ENCODE data around the gene TAMALIN.

The TAMALIN gene

DNA sequence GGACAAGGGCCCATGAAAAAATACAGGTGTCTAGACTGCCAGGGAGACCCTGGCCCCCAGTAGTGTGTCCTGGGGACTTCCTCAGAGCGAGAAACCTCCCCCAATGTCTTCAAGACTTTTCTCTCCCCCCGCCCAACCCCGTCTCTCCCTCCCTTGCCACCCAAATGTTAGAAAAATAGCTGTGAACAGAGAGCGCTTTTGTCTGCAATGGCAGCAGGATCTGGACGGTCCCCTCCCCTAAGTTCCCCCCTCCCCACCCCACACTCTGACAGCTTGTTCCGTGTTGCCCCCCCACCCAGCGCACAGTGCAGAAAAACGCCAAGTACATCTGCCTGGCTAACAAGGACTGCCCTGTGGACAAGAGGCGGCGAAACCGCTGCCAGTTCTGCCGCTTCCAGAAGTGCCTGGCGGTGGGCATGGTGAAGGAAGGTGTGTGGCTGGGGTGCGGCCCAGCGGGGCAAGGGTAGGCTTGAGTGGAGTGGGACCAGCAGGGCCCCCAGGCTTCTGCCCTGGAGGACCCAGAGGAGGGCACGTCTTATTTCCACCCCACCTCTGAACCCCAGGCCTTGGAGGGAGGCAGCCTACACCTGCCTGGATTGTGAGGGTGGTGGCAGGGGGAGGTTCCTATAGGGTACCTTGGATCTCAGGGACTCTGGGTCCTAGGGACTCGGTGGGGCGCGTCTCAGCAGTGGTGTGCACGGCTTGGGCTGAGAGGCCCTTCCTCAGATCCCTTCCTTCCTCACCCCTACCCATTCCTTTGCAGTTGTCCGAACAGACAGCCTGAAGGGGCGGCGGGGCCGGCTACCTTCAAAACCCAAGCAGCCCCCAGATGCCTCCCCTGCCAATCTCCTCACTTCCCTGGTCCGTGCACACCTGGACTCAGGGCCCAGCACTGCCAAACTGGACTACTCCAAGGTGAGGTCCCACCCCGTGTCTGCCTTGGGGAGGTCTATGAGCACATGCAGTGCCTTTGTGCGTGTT lies 49.3 kb downstream of the TAMALIN start:
- DNase-seq: no peak

DNA sequence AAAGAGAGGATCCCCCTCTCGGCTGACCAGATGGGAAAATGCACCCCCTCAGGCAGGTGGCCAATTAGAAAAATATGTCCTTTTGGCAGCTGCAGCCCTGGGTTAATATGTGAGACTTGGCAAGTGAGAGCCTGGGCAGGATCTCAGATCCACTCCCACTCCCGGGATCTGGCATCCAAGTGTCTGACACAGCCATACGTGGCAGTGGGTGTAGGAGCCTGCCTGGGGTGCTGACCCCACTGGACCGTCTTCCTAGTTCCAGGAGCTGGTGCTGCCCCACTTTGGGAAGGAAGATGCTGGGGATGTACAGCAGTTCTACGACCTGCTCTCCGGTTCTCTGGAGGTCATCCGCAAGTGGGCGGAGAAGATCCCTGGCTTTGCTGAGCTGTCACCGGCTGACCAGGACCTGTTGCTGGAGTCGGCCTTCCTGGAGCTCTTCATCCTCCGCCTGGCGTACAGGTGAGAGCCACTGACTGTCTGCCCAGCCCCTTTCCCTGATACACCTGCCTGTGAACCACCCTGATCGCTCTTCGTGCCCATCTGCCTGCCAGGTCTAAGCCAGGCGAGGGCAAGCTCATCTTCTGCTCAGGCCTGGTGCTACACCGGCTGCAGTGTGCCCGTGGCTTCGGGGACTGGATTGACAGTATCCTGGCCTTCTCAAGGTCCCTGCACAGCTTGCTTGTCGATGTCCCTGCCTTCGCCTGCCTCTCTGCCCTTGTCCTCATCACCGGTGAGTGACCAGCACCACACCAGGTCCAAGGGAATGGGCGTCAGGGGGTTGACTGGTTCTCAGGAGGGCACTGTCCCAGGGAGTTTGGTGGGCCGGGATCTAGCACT lies 50.3 kb downstream of the TAMALIN start:
- DNase-seq: no peak

DNA sequence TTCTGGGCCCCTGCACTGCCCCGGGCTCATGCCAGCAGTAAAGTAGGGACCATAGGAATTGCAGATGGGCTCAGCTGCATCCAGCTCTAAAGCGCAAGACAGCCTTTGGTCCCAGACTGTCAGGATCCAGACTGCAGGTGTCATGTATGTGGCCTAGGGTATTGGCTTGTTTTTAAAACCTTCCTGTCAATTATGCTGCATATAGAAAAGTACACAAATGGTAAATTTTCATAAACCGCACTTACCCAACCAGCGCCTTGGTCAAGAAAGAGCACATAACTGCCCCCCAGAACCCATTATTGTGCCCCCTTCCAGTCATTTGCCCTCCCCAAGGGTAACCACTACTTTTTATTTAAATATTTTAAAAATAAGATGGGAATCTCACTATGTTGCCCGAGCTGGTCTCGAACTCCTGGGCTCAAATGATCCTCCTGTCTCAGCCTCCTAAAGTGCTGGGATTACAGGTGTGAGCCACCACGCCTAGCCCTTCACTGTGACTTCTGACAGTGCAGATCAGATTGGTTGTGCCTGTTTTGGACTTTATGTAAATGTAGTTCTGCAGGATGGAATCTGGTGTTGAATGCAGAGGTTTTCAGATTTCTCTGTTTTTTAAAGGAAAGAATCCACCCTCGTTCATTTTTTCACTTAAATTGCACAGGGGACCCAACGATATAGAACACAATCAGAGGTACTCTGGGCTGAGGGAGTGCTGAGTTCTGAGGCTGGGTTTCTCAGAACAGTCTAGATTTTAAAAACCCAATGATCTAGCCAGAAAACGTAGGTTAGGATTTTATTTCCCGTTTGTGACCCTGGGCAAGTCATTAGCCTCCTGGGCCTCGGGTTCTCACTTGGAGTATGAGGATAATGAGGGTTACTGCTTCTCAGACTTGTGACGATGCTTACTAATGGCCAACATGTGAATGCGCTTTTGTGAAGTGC lies 51.2 kb downstream of the TAMALIN start:
- no peak for DNase-seq

DNA sequence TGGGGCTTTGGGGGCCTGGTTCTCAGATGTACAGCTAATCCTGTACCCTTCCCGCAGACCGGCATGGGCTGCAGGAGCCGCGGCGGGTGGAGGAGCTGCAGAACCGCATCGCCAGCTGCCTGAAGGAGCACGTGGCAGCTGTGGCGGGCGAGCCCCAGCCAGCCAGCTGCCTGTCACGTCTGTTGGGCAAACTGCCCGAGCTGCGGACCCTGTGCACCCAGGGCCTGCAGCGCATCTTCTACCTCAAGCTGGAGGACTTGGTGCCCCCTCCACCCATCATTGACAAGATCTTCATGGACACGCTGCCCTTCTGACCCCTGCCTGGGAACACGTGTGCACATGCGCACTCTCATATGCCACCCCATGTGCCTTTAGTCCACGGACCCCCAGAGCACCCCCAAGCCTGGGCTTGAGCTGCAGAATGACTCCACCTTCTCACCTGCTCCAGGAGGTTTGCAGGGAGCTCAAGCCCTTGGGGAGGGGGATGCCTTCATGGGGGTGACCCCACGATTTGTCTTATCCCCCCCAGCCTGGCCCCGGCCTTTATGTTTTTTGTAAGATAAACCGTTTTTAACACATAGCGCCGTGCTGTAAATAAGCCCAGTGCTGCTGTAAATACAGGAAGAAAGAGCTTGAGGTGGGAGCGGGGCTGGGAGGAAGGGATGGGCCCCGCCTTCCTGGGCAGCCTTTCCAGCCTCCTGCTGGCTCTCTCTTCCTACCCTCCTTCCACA lies 52.0 kb downstream of the TAMALIN start:
- DNase-seq: peak; percentile 84

DNA sequence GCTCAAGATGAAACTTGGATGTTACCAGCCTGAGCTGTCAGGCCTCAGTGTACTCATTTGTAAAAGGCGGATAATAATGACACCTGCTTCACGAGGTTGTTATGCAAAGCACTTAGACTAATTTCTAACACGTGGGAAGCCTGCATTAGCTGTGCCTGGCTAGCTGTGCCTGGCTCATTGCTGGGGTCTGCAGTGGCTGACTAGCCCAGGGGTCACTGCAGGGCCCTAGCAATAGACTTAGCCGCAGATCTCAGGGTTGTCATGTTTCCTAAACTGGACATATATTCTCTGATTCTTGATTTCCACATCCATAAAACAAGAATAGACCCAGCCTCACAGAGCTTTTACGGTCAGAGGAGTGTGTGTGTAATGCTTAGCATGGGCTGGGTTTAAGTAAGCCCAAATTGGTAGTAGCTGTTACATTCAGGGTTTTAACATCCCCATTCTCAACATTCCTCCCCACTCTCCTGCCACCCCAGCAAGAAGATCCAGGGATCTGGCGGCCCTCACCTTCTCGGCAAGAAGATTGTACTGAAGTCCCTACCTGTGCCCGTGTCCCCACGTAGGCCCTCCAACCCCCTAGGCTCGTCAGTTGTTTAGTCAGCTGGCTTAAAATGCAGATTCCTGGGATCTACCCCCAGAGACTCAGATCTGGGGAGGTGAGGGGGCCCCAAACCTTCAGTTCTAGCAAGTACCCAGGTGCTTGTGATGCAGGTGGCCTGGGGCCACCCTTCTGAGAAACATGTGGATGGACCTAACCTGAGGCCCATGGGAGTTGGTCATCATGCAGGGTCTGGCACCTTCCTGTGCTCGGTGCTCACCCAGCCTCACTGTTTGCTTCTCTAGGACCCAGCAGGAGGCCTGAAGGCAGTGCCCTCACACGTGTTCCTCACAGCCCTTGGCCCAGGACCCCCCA lies 53.1 kb downstream of the TAMALIN start:
- DNase-seq: no peak

DNA sequence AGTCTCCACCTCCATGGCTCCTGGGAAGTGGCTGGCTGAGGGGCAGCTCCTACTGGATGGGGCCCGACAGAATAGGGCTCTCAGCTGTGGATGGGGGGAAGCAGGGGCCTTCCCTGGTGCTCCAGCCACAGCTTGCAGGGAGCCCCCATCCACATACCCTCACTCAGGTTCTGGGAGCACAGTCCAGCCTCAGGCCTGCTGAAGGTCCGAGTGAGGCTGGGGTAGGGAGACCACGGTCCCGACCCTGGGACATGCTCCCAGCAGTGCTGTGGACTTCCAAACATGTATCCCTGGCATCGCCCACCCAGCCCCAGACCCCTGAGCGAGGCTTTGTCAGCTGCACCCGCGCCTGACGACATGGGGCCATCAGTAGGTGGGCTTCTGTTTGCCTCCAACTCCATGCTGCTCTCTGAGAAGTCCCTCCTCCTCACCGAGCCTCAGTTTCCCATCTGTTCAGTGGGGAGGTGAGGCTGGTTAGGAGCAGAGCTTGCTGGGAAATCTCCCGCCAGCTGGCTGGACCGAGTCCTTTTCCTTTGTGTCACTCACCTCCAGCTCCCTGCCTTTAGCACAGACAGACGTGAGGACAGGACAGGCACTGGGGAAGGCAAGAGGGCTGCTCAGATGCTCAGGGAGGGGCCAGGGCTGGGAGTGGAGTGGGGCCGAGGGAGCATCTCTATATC lies 53.9 kb downstream of the TAMALIN start:
- no peak for DNase-seq

DNA sequence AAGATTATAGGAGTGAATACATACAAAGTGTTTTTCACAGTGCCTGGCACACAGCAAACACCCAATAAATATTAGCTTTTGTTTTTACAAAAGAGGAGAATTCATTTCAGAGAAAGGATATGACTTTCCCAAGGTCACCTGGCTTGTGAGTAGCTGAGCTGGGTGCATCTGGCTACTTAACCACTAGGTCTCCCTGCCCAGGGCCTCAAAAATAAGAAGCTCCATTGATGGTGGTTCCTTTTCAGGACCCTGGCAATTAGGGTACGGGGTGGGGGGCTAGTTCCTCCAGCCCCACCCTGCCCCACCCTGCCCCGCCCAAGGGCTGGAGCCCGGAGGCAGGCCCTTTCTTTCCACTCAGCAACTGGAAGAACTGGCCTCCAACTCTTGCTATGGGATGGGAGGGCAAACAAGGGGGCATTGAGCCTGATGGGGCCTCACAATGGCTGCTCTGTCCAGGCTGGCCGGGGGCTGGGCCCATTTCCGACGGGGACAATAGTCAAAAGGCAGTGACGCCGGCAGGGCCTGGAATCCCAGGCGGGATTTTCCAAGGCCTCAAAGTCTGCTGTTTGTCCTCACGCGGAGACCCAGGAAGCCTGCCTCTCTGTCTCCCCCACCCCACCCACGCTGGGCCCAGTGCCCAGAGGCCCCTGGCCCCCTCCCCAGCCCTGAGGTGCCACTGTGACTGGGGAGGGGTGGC lies 54.9 kb downstream of the TAMALIN start:
- DNase-seq: no peak

DNA sequence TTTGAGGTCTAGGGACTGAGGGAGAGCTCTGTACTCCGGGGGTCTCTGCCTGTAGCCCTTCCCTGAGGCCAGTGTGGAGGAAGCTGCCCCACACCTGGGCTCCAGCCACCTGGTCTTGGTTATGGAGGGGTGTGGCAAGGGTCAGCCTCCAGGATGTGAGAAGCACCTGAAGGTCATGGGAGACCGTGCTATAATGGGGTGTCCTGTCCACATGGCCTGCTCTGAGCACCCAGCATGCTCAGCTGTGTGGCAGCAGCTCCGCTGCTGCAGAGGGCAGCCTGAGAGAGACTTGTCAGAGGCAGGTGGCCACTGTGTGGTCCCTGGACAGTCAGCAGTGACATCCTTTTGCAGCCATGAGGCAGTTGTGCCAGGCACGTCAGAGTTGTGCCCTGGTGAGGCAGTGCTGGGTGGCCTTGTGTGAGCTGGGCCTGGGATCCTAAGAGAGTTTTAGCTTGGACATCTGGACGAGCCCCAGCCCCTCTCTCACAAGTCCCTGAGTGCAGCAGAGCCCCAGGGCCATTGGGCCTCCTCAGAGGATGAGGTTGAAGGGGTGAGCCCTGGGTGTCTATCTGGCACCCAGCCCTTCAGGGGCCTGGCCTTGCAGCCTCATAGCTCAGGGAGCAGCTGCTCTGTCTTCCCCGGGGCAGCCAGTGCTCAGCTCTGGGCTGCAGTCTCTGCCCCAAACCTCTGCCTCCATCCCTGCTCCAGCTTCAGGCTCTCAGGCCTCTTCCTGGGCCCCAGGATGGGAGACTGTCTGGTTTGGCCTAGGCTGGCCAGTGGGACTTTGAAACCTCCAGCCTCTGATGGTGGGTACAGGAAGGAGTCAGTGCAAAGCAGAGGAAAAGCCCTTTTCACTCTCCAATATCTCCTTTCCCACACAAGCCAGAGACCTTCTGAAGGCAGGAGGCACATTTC lies 55.7 kb downstream of the TAMALIN start:
- no peak for DNase-seq

DNA sequence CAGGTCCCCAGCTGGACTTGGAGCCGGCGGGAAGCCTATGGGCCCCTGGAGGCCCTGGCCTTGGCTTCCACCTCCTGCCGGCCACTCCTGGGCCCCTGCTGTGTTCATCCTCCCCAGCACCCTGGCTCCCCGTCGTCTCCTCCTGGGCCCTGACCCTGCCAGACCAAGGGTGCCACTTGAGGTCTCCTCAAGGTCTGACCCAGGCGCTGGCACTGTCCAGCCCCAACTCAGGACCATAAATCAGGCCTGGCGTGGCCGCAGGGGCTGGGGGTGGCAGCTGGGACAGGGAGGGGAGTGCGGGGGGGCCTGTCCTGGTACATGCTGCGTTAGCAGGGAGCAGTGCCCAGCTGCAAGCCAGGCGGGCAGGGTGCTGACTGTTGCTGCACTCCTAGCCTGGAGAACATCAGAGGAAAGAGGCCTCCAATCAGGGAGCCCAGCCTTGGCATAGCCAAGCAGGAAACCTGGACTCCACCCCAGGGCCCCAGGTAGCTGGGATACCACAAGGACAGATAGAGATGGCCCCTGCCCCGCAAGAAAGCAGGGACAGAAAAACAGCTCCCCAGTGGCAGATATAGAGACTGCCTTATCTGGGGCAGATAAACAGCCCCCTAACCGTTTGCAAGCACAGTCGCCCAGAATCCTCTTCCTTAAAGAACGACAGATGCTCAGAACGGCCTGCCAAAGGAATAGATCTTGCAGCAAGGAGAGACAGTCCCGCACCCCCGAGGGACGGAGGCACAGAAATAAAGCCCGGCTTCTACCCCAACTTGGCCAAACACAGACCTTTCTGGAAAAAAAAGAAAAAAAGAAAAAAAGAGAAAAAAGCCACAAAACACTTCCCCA lies 56.6 kb downstream of the TAMALIN start:
- DNase-seq: no peak

DNA sequence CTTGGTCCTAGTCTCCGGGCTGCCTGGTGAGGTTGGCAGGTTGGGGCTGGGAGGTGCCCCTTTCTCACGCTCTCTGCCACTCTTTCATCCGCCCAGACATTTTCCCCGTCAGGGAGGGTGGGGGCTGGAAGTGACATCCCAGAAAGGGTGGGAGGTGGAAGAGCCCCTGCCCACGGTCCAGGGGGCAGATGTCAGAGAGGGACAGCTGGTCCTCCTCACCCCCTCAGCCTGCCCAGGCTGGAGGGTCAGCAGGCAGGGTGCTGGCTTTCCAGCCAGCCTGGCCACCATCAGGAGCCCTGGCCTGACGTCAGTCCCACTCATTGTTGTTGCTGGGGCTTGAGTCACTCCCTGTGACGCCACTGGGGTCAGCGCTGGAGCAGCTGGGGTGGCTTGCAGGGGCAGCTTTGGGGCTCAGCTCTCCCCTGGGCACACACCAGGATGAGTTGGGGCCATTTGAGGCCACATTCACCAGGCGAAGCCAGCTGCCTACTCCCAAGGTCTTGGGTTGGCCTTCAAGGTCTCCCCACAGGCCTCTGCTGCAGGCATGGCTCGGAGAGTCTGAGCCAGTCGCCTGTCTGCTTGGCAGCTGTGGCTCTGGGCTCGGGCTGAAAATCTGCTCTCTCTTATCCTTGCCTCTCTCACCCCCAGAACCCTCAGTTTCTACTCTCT lies 57.4 kb downstream of the TAMALIN start:
- DNase-seq: no peak
